CD4-positive, alpha-beta T cell treated with Interleukin-4 for 1 hour (primary cell): ENCODE data around the gene MACIR.

ENCODE experiments used
- DNase-seq, 2 donors: peaks; one replicate each; pipeline ENCODE4 v3.0.0-alpha.2; 2020 to 2022

The MACIR gene

DNA sequence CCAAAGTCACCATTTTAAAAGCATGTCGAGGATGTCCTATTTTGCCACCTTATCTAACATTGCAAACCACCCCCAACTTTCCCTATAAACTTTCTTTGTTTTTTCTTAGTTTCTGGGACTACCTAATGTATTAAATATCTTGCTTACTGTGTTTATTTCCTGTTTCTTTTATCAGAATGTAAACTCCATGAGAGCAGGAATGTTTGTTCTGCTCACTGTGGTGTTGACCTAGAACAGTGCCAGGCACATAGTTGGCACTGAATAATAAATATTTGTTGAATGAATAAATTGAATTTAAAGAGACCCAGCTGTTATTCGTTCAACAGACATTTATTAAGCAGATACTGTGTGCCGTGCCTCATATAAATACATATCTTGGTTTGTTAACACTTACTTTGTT is 35.2 kb downstream of the MACIR start:
- DNase-seq, result no peak

DNA sequence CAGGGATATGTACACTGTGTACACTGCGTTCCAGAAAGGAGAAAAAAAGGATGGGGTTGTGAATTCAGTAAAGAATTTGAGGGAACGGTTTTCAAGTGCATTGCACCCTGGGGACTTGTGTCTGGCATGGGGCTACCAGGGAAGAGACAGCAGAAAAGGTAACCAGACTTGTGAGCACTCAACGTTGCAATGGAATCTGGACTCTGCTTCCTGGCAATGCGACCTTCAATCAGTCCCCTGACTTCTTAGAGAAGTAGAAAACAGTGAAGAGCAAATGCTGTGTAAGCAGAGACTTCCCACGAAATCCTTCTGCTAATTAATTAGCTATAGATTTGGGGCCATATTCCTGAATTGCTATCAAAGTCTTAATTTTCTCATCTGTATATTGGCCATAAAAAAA is 36.3 kb downstream of the MACIR start:
- DNase-seq, result no peak

DNA sequence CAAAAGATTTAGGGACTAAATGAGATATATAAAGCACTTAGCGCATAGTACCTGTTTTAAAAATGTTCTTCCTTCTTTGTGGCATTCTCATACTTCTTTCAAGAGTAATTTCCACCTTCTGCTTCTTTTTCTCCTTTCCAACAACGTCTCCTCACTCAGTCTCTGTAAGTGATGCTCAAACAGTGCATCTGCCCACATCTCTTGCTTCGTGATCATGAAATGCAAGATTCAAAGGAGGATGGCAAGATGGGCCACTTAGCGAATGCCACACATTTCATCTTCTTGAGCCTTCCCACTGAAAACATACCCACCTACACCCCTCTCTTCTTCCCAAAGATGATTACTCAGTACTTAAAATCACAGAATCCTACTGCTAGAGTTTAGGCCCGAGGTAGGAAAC is 36.9 kb downstream of the MACIR start:
- no peak for DNase-seq

DNA sequence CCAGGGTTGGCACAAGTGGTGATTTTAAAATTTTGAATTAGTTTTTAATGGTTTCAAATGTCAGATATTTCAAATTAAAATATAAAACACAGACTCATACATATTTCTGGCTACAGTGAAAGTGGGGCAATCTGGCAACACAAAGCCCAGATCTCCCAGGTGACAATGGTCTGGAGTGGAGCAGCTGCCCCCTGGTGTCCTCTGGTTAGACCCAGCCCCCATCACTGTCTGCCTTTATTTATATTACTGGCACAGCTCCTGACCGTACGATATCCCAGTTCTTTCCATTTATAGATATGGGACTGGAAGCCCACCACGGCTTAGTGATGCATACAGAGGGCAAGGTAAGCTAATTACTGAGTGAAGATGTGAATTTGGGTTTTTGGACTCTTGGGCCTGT is 37.3 kb downstream of the MACIR start:
- DNase-seq, result no peak

DNA sequence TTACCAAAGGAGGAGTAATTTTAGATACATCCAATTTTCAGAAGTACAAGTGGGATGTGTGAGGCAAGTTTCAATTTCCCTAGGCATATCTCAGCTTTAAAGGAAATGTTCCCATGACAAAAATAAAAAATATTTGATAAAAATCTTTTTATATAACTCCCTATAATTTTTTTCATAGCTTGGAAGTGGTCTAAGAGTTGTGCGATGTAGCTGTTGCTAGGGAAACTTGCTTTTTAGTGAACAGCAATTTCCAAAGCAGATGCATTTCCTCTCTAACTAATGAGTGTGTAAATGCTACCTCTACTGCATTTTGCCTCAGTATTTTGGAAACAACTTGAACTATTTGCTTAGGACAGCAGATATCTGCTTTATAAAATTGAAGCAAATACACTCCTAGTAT is 39.6 kb downstream of the MACIR start:
- DNase-seq, result no peak

DNA sequence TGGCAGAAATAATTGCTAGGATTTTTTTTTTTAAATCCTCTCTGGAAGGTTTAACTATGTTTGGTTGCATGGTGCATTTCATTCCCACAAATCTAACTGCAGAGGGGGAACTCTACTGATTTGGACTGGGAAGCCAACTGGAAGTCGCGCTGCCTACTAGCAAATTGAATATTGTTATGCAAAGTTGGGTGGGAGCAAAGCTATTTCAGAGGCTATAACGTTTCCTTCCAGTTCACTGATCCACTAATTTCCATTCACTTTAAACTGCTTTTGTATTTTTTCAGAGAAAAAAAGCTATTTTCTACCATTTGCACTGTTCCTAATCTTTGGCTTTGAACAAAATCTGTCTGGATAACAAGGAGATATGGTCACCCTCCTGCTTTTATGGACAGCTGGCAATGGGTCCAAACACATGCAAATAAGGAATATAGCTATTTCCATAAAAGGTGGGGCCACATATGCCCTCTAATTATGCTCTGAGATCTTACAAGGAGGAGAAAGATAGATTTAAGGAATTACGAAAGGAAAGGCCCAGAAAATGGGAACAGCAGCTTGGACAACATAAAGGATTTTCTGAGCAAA is 40.1 kb downstream of the MACIR start:
- no peak for DNase-seq

DNA sequence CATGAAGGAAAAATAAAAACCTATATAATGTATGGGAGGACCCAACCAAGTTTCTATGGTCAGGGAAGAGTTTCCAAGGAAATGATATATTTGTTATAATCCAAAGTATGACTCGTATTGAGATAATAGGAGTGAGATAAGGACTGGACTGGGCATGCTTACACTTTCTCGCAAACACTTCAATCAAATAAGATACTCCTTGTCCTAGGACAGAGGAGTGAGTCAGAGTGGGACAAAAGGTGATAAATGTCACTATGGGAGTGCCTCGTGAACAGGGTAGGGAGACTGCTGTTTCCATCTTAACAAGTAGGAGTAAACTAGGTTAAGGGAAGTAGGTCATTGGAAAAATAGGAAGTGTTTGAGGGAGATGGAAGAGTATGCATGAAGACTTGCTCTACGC is 47.2 kb downstream of the MACIR start:
- no peak for DNase-seq

DNA sequence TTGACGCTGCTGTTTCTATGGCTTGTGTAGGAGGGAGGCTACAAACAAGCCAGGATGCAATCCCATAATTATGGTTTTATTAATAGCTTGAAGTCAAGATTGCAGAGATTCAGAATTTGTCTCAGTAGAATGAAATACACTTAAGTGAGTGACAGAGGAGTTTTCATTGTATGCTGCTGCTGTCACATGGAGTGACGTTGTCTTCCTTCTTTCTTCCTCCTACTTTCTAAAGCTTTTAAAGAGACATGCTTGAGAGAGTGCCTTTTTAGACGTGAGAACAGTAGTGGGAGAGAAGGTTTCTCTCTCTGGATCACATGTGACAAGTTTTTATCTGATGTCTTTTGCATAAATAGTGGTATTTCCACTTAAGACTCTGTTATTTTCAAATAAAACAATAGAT is 48.9 kb downstream of the MACIR start:
- no peak for DNase-seq

DNA sequence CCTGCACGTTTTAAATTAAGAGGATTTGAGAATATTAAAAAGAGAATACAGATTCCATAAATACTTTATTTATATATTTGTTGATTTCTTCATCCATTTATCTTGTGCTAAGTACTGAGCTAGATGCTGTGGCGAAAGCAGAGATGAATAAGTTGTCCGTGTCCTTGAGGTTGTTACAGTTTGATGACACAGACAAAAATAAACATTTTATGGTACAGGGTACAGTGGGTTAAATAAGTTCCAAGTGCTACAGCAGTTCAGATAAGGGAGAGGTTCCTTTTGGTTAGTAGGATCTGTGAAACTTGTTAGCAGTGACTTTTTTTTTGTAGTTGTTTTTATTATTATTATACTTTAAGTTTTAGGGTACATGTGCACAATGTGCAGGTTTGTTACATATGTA is 50.2 kb downstream of the MACIR start:
- no peak for DNase-seq

DNA sequence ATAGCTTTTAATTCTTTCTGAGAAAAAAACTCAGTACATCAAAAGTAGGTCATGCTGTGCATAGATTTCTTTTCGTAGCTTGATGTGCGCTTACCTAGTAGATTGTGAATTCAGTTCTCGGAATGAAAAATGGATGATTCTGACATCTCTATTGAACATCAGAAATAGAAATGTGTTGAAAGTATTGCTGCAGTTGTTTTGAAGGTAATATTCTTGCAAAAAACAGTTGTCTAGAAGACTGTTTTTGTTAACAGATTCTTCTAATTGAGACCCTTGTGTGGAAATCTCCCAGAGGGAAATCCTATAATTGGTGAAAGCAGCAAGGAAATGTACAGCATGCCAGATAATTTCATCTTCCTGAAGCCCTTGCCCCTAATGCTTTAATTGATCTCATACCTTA is 54.5 kb downstream of the MACIR start:
- DNase-seq, result no peak

DNA sequence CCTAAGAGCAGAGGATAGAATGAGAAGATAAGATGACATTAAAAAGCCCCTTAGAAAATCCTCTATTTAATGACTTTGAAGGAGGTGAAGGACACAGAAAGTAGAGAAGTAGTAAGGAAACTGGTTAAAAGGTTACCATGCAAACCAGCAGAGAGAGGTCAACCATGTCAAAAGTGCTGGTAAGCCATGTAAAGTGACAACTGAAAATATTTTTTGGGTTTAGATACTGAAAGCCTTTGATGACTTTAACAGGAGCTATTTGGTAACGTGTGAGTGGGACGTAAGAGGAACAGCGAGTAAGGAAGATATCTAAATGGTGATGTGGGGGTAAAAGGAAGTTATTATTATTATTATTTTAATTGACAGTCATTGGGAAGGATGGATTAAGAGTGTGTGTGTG is 56.9 kb downstream of the MACIR start:
- no peak for DNase-seq

DNA sequence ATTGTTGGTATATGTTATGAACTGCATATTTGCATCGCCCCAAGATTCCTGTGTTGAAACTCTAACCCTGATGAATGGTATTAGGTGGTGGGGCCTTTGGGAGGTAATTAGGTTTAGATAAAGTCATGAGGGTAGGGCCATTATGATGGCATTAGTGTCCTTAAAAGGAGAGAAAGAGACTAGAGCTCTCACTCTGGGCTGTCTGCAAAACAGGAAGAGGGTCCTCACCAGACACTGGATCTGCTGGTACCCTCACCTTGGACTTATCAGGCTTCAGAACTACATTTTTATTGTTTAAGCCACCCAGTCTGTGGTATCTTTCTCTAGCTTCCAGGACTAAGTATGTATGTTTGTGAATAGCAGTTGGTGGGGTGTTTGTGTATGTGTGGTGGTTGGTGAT is 68.9 kb downstream of the MACIR start:
- no peak for DNase-seq

DNA sequence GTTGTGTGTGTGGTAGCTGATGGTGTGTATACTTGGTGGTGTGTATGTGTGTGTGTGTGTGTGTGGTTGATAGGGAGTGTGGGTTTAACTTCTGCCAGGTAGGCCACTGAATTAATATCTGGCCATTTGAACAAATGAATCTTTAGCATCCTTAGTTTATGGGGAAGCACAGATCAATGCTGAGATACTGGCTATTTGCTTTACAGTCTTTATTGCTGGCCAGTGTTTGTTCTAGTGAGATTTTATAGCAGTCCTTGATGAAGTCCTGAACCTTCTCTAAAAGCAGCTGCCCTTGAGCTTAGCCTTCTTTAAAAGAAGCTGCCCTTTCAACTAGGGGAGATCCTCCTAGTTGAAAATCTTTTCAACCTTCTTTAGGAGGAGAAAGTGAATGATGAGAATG is 69.3 kb downstream of the MACIR start:
- no peak for DNase-seq
